ENCODE data around the gene ICA1.

The ICA1 gene

DNA sequence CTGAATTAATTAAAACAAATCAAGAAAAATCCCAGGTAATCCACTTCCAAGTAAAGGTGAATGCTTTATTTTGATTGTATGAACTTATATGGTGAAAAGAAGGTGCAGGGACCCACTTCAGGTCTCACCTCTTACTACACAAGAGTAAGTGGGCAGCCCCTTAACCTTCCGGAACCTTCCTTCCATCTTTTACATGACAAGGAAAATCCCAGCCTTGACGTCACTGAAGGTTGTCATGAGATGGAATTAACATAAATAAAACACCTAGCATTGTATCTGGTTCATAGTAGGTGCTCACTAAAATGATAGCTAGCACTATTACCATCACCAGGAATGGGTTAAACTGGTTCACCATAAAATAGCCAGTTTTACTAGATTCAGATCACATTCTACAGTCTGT is 119.5 kb downstream of the ICA1 start:
- CTCF ChIA-PET: interaction anchor here (0.7 to 0.9 kb wide), 2 partner anchors 48 to 154 kb away, joined by 3 to 4 read pairs; no protein-coding TSS in a partner anchor
- H3K9me3 ChIP-seq (ENCODE audit: control insufficient read depth, insufficient read depth, low read depth, low read length): no peaks in the 10 kb centered on the region
- H3K4me3 ChIP-seq (ENCODE audit: low read depth, low read length): no peak overlapping the region
- no peaks in the 10 kb centered on the region for H3K4me1 ChIP-seq (ENCODE audit: control insufficient read depth, insufficient read depth, low read length)
- H3K27ac ChIP-seq (ENCODE audit: extremely low read depth, low read depth, low read length): no peak overlapping the region
- TF ChIP-seq, protein P1, sequence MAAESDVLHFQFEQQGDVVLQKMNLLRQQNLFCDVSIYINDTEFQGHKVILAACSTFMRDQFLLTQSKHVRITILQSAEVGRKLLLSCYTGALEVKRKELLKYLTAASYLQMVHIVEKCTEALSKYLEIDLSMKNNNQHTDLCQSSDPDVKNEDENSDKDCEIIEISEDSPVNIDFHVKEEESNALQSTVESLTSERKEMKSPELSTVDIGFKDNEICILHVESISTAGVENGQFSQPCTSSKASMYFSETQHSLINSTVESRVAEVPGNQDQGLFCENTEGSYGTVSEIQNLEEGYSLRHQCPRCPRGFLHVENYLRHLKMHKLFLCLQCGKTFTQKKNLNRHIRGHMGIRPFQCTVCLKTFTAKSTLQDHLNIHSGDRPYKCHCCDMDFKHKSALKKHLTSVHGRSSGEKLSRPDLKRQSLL (tag by site-specific recombination; IDR thresholded peaks at IDR 0.05): no peak
- TF ChIP-seq ZSCAN16 (tag by site-specific recombination; IDR thresholded peaks at IDR 0.05) (no peak), ZNF623 (tag by site-specific recombination; IDR thresholded peaks at IDR 0.05) (no peak), GLI2 (tag by site-specific recombination; IDR thresholded peaks at IDR 0.05; ENCODE audit: borderline replicate concordance, low read depth) (no peak), ZNF366 (tag by site-specific recombination; conservative IDR thresholded peaks at IDR 0.05) (no peak), ZNF157 (tag by site-specific recombination; IDR thresholded peaks at IDR 0.05) (no peak), ZNF701 (tag by site-specific recombination; IDR thresholded peaks at IDR 0.05) (no peak), TRIM28 (IDR thresholded peaks at IDR 0.05; ENCODE audit: borderline replicate concordance, low read length) (no peak), ZNF610 (tag by site-specific recombination; IDR thresholded peaks at IDR 0.05; ENCODE audit: borderline replicate concordance) (no peak), ZNF555 (tag by site-specific recombination; conservative IDR thresholded peaks at IDR 0.05) (no peak), ZNF114 (tag by site-specific recombination; IDR thresholded peaks at IDR 0.05) (no peak)
- TF ChIP-seq, protein P2, sequence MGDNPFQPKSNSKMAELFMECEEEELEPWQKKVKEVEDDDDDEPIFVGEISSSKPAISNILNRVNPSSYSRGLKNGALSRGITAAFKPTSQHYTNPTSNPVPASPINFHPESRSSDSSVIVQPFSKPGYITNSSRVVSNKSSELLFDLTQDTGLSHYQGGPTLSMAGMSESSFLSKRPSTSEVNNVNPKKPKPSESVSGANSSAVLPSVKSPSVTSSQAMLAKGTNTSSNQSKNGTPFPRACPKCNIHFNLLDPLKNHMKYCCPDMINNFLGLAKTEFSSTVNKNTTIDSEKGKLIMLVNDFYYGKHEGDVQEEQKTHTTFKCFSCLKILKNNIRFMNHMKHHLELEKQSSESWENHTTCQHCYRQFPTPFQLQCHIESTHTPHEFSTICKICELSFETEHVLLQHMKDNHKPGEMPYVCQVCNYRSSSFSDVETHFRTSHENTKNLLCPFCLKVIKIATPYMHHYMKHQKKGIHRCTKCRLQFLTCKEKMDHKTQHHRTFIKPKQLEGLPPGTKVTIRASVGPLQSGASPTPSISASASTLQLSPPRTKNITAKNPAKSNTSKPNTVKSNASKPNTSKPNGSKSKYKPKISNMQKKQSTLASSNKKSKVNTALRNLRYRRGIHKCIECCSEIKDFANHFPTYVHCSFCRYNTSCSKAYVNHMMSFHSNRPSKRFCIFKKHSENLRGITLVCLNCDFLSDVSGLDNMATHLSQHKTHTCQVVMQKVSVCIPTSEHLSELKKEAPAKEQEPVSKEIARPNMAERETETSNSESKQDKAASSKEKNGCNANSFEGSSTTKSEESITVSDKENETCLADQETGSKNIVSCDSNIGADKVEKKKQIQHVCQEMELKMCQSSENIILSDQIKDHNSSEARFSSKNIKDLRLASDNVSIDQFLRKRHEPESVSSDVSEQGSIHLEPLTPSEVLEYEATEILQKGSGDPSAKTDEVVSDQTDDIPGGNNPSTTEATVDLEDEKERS (tag by site-specific recombination; IDR thresholded peaks at IDR 0.05): no peak
- POLR2A ChIA-PET: no interaction called here
- H3K36me3 ChIP-seq (ENCODE audit: control insufficient read depth in 2 of 2, insufficient read depth in 1 of 2, low read length in 2 of 2): no peaks in the 10 kb centered on the region

DNA sequence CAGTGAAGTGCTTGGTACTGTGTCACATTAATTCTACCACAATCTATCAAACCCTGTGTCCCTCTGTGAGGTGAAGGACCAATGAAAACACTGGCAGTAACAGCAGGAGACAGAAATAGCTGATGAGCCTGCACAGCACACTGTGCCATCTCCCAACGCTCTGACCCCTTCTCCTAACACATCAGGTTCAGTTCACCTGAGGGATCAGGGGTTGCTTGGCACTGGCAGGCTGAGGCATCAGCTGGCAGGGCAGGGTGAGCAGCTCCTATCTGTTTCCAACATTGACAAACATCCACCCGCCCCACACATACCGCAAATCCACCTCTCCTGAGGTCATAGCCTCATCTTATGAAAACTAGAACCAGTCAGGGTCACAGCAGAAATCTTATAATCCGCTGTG is 120.9 kb downstream of the ICA1 start:
- ChIA-PET POLR2A (no interaction called here), CTCF (interaction anchor here (0.7 kb wide), 1 partner anchor 105 kb away, joined by 3 read pairs; no protein-coding TSS in a partner anchor)
- Histone ChIP-seq H3K27ac (ENCODE audit: extremely low read depth, low read depth, low read length) (no peak overlapping the region), H3K4me1 (ENCODE audit: control insufficient read depth, insufficient read depth, low read length) (no peaks in the 10 kb centered on the region), H3K4me3 (ENCODE audit: low read depth, low read length) (no peak overlapping the region), H3K9me3 (ENCODE audit: control insufficient read depth, insufficient read depth, low read depth, low read length) (no peaks in the 10 kb centered on the region), H3K36me3 (ENCODE audit: control insufficient read depth in 2 of 2, insufficient read depth in 1 of 2, low read length in 2 of 2) (no peaks in the 10 kb centered on the region)
- TF ChIP-seq ZNF473 (tag by site-specific recombination; IDR thresholded peaks at IDR 0.05): no peak
- no peak for TF ChIP-seq ZNF433 (tag by site-specific recombination; IDR thresholded peaks at IDR 0.05; ENCODE audit: low read depth)
- TF ChIP-seq KLF1 (tag by site-specific recombination; IDR thresholded peaks at IDR 0.05): no peak
- no peak for TF ChIP-seq ZNF248 (tag by site-specific recombination; IDR thresholded peaks at IDR 0.05)
- no peak for TF ChIP-seq ZNF302 (tag by site-specific recombination; IDR thresholded peaks at IDR 0.05; ENCODE audit: low read depth)
- TF ChIP-seq ZNF37A (tag by site-specific recombination; IDR thresholded peaks at IDR 0.05): no peak
- TF ChIP-seq KLF16 (tag by site-specific recombination; IDR thresholded peaks at IDR 0.05): no peak
- no peak for TF ChIP-seq SP2 (tag by site-specific recombination; IDR thresholded peaks at IDR 0.05)

All from HEK293 (cell line).